Bone marrow (tissue), 2 donors: Measurements from ENCODE around the gene LSAMP.

Source experiments
- DNase-seq, 2 donors: peaks; one replicate each; lab custom pipeline; 2025; lab: John Stamatoyannopoulos, UW

The LSAMP gene

GRCh38 chr3:116445311-116445841, at the start of gene LSAMP:
LSAMP (minus strand) TSS chr3:116445487.
- DNase-seq: no peak

- no peak for DNase-seq
These were observed 47.1 kb upstream of the LSAMP start for GRCh38 chr3:116492379-116492778.

- no peak for DNase-seq
These were observed 37.8 kb upstream of the LSAMP start for GRCh38 chr3:116483135-116483534.

GRCh38 chr3:116476691-116477090, 31.4 kb upstream of the LSAMP start:
- no peak for DNase-seq

- no peak for DNase-seq
These were observed 29.5 kb upstream of the LSAMP start for GRCh38 chr3:116474801-116475200.

- DNase-seq: no peak
These were observed 28.9 kb upstream of the LSAMP start for GRCh38 chr3:116474032-116474780.

- no peak for DNase-seq
These were observed 28.3 kb upstream of the LSAMP start for GRCh38 chr3:116473602-116474001.

- DNase-seq: no peak
These were observed 25.4 kb upstream of the LSAMP start for GRCh38 chr3:116470605-116471197.

- no peak for DNase-seq
These were observed 24.3 kb upstream of the LSAMP start for GRCh38 chr3:116469546-116469945.

GRCh38 chr3:116464276-116464798, 19.1 kb upstream of the LSAMP start:
- no peak for DNase-seq

GRCh38 chr3:116453666-116454346, 8.5 kb upstream of the LSAMP start:
- DNase-seq: no peak

- no peak for DNase-seq
These were observed 4.5 kb upstream of the LSAMP start for GRCh38 chr3:116449546-116450350.

- DNase-seq: no peak
These were observed 703 bp upstream of the LSAMP start for GRCh38 chr3:116445990-116446389.

GRCh38 chr3:116444819-116445310, 422 bp downstream of the LSAMP start:
- no peak for DNase-seq

GRCh38 chr3:116444115-116444747, 1.1 kb downstream of the LSAMP start:
- no peak for DNase-seq

- DNase-seq: no peak
These were observed 2.1 kb downstream of the LSAMP start for GRCh38 chr3:116443191-116443661.

- no peak for DNase-seq
These were observed 2.8 kb downstream of the LSAMP start for GRCh38 chr3:116442331-116443021.

- DNase-seq: no peak
These were observed 3.6 kb downstream of the LSAMP start for GRCh38 chr3:116441652-116442051.

- no peak for DNase-seq
These were observed 5.1 kb downstream of the LSAMP start for GRCh38 chr3:116440196-116440595.

GRCh38 chr3:116433552-116433951, 11.7 kb downstream of the LSAMP start:
- no peak for DNase-seq
